ENCODE measurements around the gene ROMO1. TPM values are rescaled to one million over a fixed set of nuclear protein-coding genes. Genes with fewer than 3 reads are reported as not detected.

Gene ROMO1
- total RNA-seq, 1 donor from 2014 or later: 105 TPM

- no peak overlapping the region for H3K4me3 Mint-ChIP-seq
- H3K4me1 Mint-ChIP-seq: peaks cover 17% of the 10 kb centered on the region
- H3K36me3 Mint-ChIP-seq: peaks cover 26% of the 10 kb centered on the region
- H3K9me3 Mint-ChIP-seq: no peaks in the 10 kb centered on the region
- no peak for DNase-seq (ENCODE audit: low spot score in 2 of 2, unreplicated experiment in 2 of 2)
- TF ChIP-seq, protein P1, sequence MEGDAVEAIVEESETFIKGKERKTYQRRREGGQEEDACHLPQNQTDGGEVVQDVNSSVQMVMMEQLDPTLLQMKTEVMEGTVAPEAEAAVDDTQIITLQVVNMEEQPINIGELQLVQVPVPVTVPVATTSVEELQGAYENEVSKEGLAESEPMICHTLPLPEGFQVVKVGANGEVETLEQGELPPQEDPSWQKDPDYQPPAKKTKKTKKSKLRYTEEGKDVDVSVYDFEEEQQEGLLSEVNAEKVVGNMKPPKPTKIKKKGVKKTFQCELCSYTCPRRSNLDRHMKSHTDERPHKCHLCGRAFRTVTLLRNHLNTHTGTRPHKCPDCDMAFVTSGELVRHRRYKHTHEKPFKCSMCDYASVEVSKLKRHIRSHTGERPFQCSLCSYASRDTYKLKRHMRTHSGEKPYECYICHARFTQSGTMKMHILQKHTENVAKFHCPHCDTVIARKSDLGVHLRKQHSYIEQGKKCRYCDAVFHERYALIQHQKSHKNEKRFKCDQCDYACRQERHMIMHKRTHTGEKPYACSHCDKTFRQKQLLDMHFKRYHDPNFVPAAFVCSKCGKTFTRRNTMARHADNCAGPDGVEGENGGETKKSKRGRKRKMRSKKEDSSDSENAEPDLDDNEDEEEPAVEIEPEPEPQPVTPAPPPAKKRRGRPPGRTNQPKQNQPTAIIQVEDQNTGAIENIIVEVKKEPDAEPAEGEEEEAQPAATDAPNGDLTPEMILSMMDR (IDR thresholded peaks at IDR 0.05; ENCODE audit: unreplicated experiment): no peak
- no peaks in the 10 kb centered on the region for H3K27me3 Mint-ChIP-seq (ENCODE audit: low read depth)
- H3K27ac Mint-ChIP-seq: no peak overlapping the region
Measured at GRCh38 chr20:35730583-35731468, 31.6 kb downstream of the ROMO1 start.

GRCh38 chr20:35731469-35731788, 32.2 kb downstream of the ROMO1 start:
- Mint-ChIP-seq H3K9me3 (no peaks in the 10 kb centered on the region), H3K27ac (no peak overlapping the region), H3K27me3 (ENCODE audit: low read depth) (no peaks in the 10 kb centered on the region), H3K36me3 (peaks cover 29% of the 10 kb centered on the region), H3K4me1 (peaks cover 23% of the 10 kb centered on the region), H3K4me3 (no peak overlapping the region)
- no peak for DNase-seq (ENCODE audit: low spot score in 2 of 2, unreplicated experiment in 2 of 2)
- TF ChIP-seq, protein P1 (IDR thresholded peaks at IDR 0.05; ENCODE audit: unreplicated experiment): no peak

GRCh38 chr20:35731862-35732643, 32.8 kb downstream of the ROMO1 start:
- TF ChIP-seq, protein P1 (IDR thresholded peaks at IDR 0.05; ENCODE audit: unreplicated experiment): no peak
- no peak overlapping the region for H3K4me3 Mint-ChIP-seq
- no peak overlapping the region for H3K27ac Mint-ChIP-seq
- peaks cover 24% of the 10 kb centered on the region for H3K36me3 Mint-ChIP-seq
- H3K4me1 Mint-ChIP-seq: peaks cover 24% of the 10 kb centered on the region
- H3K27me3 Mint-ChIP-seq (ENCODE audit: low read depth): no peaks in the 10 kb centered on the region
- no peak for DNase-seq (ENCODE audit: low spot score in 2 of 2, unreplicated experiment in 2 of 2)
- no peaks in the 10 kb centered on the region for H3K9me3 Mint-ChIP-seq

DNA sequence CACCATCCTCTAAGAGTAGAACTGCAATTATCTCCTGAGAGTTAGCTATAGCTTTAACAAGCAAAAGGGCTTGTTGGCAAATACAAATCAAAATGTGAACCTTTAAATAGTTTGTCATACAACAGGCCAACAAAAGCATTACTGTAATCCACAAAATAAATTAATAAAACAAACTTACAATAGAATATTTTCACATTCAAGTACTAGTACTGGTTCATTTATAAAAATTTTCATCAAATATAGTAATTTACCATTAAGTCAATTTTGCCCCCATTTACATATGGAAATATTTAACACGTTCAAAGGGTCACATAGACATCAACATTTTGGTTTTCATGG, 33.4 kb downstream of the ROMO1 start:
- Mint-ChIP-seq H3K4me3 (no peak overlapping the region), H3K4me1 (peaks cover 24% of the 10 kb centered on the region), H3K27ac (no peak overlapping the region), H3K27me3 (ENCODE audit: low read depth) (no peaks in the 10 kb centered on the region), H3K36me3 (peaks cover 24% of the 10 kb centered on the region), H3K9me3 (no peaks in the 10 kb centered on the region)
- TF ChIP-seq, protein P1 (IDR thresholded peaks at IDR 0.05; ENCODE audit: unreplicated experiment): no peak
- no peak for DNase-seq (ENCODE audit: low spot score in 2 of 2, unreplicated experiment in 2 of 2)

DNA sequence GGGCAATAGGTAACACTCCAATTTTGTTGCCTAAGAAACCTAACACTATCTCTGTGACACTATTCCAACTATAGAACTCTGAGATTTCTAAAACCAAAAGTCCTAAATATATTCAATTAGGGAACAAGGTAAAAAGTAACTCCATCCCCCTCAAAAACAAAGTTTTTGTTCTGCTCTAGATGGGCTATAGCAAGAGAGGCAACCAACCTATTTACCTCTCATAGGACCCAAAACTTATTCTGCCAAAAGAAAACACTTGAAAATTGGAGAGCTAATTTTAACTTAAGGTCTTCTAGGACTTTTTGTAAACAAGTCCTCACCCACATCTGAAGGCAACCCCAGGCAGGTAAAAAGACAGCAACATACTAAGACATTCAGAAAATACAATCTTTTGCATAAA, 35.2 kb downstream of the ROMO1 start:
- DNase-seq (ENCODE audit: low spot score in 2 of 2, unreplicated experiment in 2 of 2): no peak
- TF ChIP-seq, protein P1 (IDR thresholded peaks at IDR 0.05; ENCODE audit: unreplicated experiment): no peak
- Mint-ChIP-seq H3K4me1 (peaks cover 34% of the 10 kb centered on the region), H3K4me3 (no peak overlapping the region), H3K36me3 (peaks cover 36% of the 10 kb centered on the region), H3K27ac (no peak overlapping the region), H3K9me3 (no peaks in the 10 kb centered on the region), H3K27me3 (ENCODE audit: low read depth) (no peaks in the 10 kb centered on the region)
